H9 (cell line): Measurements from ENCODE around the gene HBG2. TPM values are rescaled to one million over a fixed set of nuclear protein-coding genes. Genes with fewer than 3 reads are reported as not detected.

Experiments used
- DNase-seq: peaks from one replicate; pipeline ENCODE4 v3.0.0-alpha.2; 2017
- H2AFZ ChIP-seq: one replicate; pipeline ENCODE4 v1.6.1; 2013; ENCODE audit warnings: mild to moderate bottlenecking, low read length, control low read depth, moderate library complexity
- H2AK5ac ChIP-seq: 2 replicates; pipeline ENCODE4 v1.6.1; 2013; ENCODE audit warnings: low read length, control low read depth, mixed read lengths; ENCODE audit not compliant: insufficient read length
- H2BK120ac ChIP-seq: one replicate; pipeline ENCODE4 v1.6.1; 2013; ENCODE audit warnings: low read depth, mild to moderate bottlenecking, low read length, control low read depth, inconsistent platforms; ENCODE audit not compliant: poor library complexity, severe bottlenecking
- H2BK12ac ChIP-seq: 2 replicates; pipeline ENCODE4 v1.6.1; 2013; ENCODE audit warnings: low read length, control low read depth, mixed read lengths, low read depth; ENCODE audit not compliant: insufficient read length
- H2BK15ac ChIP-seq: 2 replicates; pipeline ENCODE4 v1.6.1; 2013; ENCODE audit warnings: low read depth, low read length, control low read depth
- H2BK20ac ChIP-seq: one replicate; pipeline ENCODE4 v1.6.1; 2013; ENCODE audit warnings: low read depth, mild to moderate bottlenecking, low read length, control low read depth, inconsistent platforms; ENCODE audit not compliant: poor library complexity, severe bottlenecking
- H2BK5ac ChIP-seq: 2 replicates; pipeline ENCODE4 v1.6.1; 2013; ENCODE audit warnings: low read length, control low read depth, mixed read lengths; ENCODE audit not compliant: insufficient read length
- H3K14ac ChIP-seq: 2 replicates; pipeline ENCODE4 v1.6.1; 2013; ENCODE audit warnings: low read length, control low read depth; ENCODE audit not compliant: insufficient read depth
- H3K18ac ChIP-seq: 2 replicates; pipeline ENCODE4 v1.6.1; 2013; ENCODE audit warnings: low read depth, mild to moderate bottlenecking, mixed read lengths, low read length, control low read depth; ENCODE audit not compliant: insufficient read length
- H3K23ac ChIP-seq: 2 replicates; pipeline ENCODE4 v1.6.1; 2013; ENCODE audit warnings: low read length, control low read depth, mixed read lengths, low read depth; ENCODE audit not compliant: insufficient read length
- H3K23me2 ChIP-seq: 2 replicates; pipeline ENCODE4 v1.6.1; 2013; ENCODE audit warnings: low read depth, mild to moderate bottlenecking, mixed read lengths, low read length, control low read depth; ENCODE audit not compliant: insufficient read length, poor library complexity, severe bottlenecking
- H3K27ac ChIP-seq: 2 replicates; pipeline ENCODE4 v1.5.1; 2013; ENCODE audit warnings: low read length, control low read depth, mixed read lengths, low read depth; ENCODE audit not compliant: insufficient read length
- H3K27me3 ChIP-seq: 2 replicates; pipeline ENCODE4 v1.6.1; 2013; ENCODE audit warnings: low read length, control low read depth, inconsistent platforms; ENCODE audit not compliant: insufficient read depth
- H3K4ac ChIP-seq: 2 replicates; pipeline ENCODE4 v1.6.1; 2013; ENCODE audit warnings: low read depth, mild to moderate bottlenecking, control low read depth, inconsistent platforms, low read length, moderate library complexity
- H3K4me1 ChIP-seq: 2 replicates; pipeline ENCODE4 v1.6.1; 2013; ENCODE audit warnings: low read length, control low read depth, inconsistent platforms; ENCODE audit not compliant: insufficient read depth
- H3K4me2 ChIP-seq: 2 replicates; pipeline ENCODE4 v1.6.1; 2013; ENCODE audit warnings: low read length, control low read depth, mixed read lengths; ENCODE audit not compliant: insufficient read length, insufficient read depth
- H3K56ac ChIP-seq: 2 replicates; pipeline ENCODE4 v1.6.1; 2013; ENCODE audit warnings: low read depth, mild to moderate bottlenecking, mixed read lengths, low read length, control low read depth; ENCODE audit not compliant: insufficient read length
- H3K79me1 ChIP-seq: 2 replicates; pipeline ENCODE4 v1.6.1; 2013; ENCODE audit warnings: low read depth, mild to moderate bottlenecking, moderate library complexity, low read length, control low read depth, inconsistent platforms; ENCODE audit not compliant: insufficient read depth, poor library complexity, severe bottlenecking
- H3K79me2 ChIP-seq: 2 replicates; pipeline ENCODE4 v1.6.1; 2013; ENCODE audit warnings: low read length, control low read depth, inconsistent platforms; ENCODE audit not compliant: insufficient read depth
- H3K9ac ChIP-seq: 2 replicates; pipeline ENCODE4 v1.6.1; 2013; ENCODE audit warnings: low read length, control low read depth, mixed read lengths; ENCODE audit not compliant: insufficient read length; ENCODE audit errors: extremely low read depth
- H3K9me3 ChIP-seq: one replicate; pipeline ENCODE4 v1.6.1; 2013; ENCODE audit warnings: low read depth, low read length, inconsistent platforms; ENCODE audit not compliant: control insufficient read depth
- H3T11ph ChIP-seq: one replicate; pipeline ENCODE4 v1.6.1; 2013; ENCODE audit warnings: mild to moderate bottlenecking, low read length, control low read depth, inconsistent platforms
- H4K20me1 ChIP-seq: one replicate; pipeline ENCODE4 v1.6.1; 2013; ENCODE audit not compliant: control insufficient read depth, insufficient read length, insufficient read depth
- H4K5ac ChIP-seq: 2 replicates; pipeline ENCODE4 v1.6.1; 2013; ENCODE audit warnings: low read depth, mild to moderate bottlenecking, mixed read lengths, low read length, control low read depth; ENCODE audit not compliant: insufficient read length
- H4K8ac ChIP-seq: replicated peaks from 2 replicates; pipeline ENCODE4 v1.6.1; 2013; ENCODE audit warnings: low read length, control low read depth, mixed read lengths, low read depth; ENCODE audit not compliant: insufficient read length
- H4K91ac ChIP-seq: 2 replicates; pipeline ENCODE4 v1.6.1; 2013; ENCODE audit warnings: low read depth, mild to moderate bottlenecking, moderate library complexity, mixed read lengths, low read length, control low read depth; ENCODE audit not compliant: insufficient read length
- H3K27ac Mint-ChIP-seq, 3 experiments: 2 replicates in 2 of 3; 3 replicates in 1 of 3; pipeline ENCODE4 v1.8.0; 2020 to 2021; ENCODE audit warnings: mixed read lengths in 3 of 3, mild to moderate bottlenecking in 1 of 3, moderate library complexity in 1 of 3
- H3K27me3 Mint-ChIP-seq: 2 replicates; pipeline ENCODE4 v1.8.0; 2021; ENCODE audit warnings: low read depth, mild to moderate bottlenecking, moderate library complexity, mixed read lengths
- H3K36me3 Mint-ChIP-seq, 3 experiments: 2 replicates in 2 of 3; 3 replicates in 1 of 3; pipeline ENCODE4 v1.8.0; 2020 to 2021; ENCODE audit warnings: low read depth in 3 of 3, mixed read lengths in 3 of 3; ENCODE audit not compliant: insufficient read depth in 1 of 3
- H3K4me1 Mint-ChIP-seq, 2 experiments: 2 replicates each; pipeline ENCODE4 v1.8.0; 2020; ENCODE audit warnings: mixed read lengths in 2 of 2
- H3K4me3 Mint-ChIP-seq, 2 experiments: 2 replicates in 1 of 2; 3 replicates in 1 of 2; pipeline ENCODE4 v1.8.0; 2020 to 2021; ENCODE audit warnings: mild to moderate bottlenecking in 2 of 2, mixed read lengths in 2 of 2, moderate library complexity in 1 of 2
- H3K9me3 Mint-ChIP-seq, 2 experiments: 2 replicates in 1 of 2; 3 replicates in 1 of 2; pipeline ENCODE4 v1.8.0; 2020; ENCODE audit warnings: mild to moderate bottlenecking in 2 of 2, mixed read lengths in 2 of 2, moderate library complexity in 1 of 2
- WGBS: extraction: QIAGEN DNeasy Blood & Tissue Kit; methylation state at CpG from one replicate; pipeline ENCODE4 v1.1.7; 2013; ENCODE audit warnings: missing lambda C conversion rate, low lambda C conversion rate, mixed read lengths; ENCODE audit not compliant: insufficient read length; ENCODE audit errors: extremely low coverage; 5-methylcytosine and 5-hydroxymethylcytosine counted together
- total RNA-seq: library from RNA; stranded (reverse); gene quantifications from 2 replicates; pipeline ENCODE4 v1.2.1, GENCODE V29; 2021
- TF ChIP-seq, protein P1 (sequence below): fragments of 200-600 bp; sonication (generic); conservative IDR thresholded peaks from 3 replicates; pipeline ENCODE4 v1.8.0; 2021; ENCODE audit warnings: antibody characterized with exemption, mild to moderate bottlenecking

HBG2 gene
- total RNA-seq, 1 experiment from 2014 or later: not detected

DNA sequence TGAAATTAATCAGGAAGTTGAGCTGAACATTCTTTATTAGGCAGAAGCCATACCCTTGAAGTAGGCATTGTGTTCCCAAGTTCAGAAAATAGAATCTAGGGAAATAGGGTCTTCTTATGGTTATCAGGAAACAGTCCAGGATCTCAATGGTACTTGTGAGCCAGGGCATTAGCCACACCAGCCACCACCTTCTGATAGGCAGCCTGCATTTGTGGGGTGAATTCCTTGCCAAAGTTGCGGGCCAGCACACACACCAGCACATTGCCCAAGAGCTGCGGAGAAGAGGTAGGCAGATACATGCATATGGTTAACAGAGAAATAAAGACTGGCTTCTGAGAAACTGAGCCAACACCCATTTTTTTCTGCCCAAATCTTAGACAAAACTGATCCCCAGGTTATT is 21.8 kb downstream of the HBG2 start:
- H3K56ac ChIP-seq: no peak overlapping the region
- TF ChIP-seq, protein P1, sequence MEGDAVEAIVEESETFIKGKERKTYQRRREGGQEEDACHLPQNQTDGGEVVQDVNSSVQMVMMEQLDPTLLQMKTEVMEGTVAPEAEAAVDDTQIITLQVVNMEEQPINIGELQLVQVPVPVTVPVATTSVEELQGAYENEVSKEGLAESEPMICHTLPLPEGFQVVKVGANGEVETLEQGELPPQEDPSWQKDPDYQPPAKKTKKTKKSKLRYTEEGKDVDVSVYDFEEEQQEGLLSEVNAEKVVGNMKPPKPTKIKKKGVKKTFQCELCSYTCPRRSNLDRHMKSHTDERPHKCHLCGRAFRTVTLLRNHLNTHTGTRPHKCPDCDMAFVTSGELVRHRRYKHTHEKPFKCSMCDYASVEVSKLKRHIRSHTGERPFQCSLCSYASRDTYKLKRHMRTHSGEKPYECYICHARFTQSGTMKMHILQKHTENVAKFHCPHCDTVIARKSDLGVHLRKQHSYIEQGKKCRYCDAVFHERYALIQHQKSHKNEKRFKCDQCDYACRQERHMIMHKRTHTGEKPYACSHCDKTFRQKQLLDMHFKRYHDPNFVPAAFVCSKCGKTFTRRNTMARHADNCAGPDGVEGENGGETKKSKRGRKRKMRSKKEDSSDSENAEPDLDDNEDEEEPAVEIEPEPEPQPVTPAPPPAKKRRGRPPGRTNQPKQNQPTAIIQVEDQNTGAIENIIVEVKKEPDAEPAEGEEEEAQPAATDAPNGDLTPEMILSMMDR: no peak
- no peak overlapping the region for H3K23ac ChIP-seq
- peaks cover 6% of the 10 kb centered on the region for H3K27me3 Mint-ChIP-seq
- H4K5ac ChIP-seq: no peak overlapping the region
- no peak overlapping the region for H3K9ac ChIP-seq
- no peak overlapping the region for H3K4me2 ChIP-seq
- H4K91ac ChIP-seq: no peak overlapping the region
- no peak overlapping the region for H3K14ac ChIP-seq
- H3K36me3 Mint-ChIP-seq: no peaks in the 10 kb centered on the region
- H3K4me1 Mint-ChIP-seq: no peaks in the 10 kb centered on the region
- H3K79me2 ChIP-seq: no peaks in the 10 kb centered on the region
- no peaks in the 10 kb centered on the region for H3K79me1 ChIP-seq
- H3K9me3 Mint-ChIP-seq: no peaks in the 10 kb centered on the region
- no peaks in the 10 kb centered on the region for H3K27me3 ChIP-seq
- H3K4ac ChIP-seq: no peak overlapping the region
- no peaks in the 10 kb centered on the region for H3K4me1 ChIP-seq
- no peak overlapping the region for H3K27ac ChIP-seq
- H2AFZ ChIP-seq: no peak overlapping the region
- no CpG with 5 or more reads among the region's 2 CpGs for WGBS
- H2BK5ac ChIP-seq: no peak overlapping the region
- H2BK20ac ChIP-seq: no peak overlapping the region
- no peaks in the 10 kb centered on the region for H3K9me3 ChIP-seq
- no peak overlapping the region for H3K27ac Mint-ChIP-seq
- H3K18ac ChIP-seq: no peak overlapping the region
- no peak overlapping the region for H2BK120ac ChIP-seq
- H3K23me2 ChIP-seq: no peaks in the 10 kb centered on the region
- no peak for DNase-seq
- no peak overlapping the region for H2BK15ac ChIP-seq
- no peak overlapping the region for H3K4me3 Mint-ChIP-seq
- H4K8ac ChIP-seq: no peak overlapping the region
- no peak overlapping the region for H3T11ph ChIP-seq
- no peak overlapping the region for H2AK5ac ChIP-seq
- H2BK12ac ChIP-seq: no peak overlapping the region
- no peaks in the 10 kb centered on the region for H4K20me1 ChIP-seq
